NCI-H510A (cell line): ENCODE results near the gene CFAP74.

Source experiments
- DNase-seq: peaks from one replicate; lab custom pipeline; 2025; lab: John Stamatoyannopoulos, UW

The CFAP74 gene, protein sequence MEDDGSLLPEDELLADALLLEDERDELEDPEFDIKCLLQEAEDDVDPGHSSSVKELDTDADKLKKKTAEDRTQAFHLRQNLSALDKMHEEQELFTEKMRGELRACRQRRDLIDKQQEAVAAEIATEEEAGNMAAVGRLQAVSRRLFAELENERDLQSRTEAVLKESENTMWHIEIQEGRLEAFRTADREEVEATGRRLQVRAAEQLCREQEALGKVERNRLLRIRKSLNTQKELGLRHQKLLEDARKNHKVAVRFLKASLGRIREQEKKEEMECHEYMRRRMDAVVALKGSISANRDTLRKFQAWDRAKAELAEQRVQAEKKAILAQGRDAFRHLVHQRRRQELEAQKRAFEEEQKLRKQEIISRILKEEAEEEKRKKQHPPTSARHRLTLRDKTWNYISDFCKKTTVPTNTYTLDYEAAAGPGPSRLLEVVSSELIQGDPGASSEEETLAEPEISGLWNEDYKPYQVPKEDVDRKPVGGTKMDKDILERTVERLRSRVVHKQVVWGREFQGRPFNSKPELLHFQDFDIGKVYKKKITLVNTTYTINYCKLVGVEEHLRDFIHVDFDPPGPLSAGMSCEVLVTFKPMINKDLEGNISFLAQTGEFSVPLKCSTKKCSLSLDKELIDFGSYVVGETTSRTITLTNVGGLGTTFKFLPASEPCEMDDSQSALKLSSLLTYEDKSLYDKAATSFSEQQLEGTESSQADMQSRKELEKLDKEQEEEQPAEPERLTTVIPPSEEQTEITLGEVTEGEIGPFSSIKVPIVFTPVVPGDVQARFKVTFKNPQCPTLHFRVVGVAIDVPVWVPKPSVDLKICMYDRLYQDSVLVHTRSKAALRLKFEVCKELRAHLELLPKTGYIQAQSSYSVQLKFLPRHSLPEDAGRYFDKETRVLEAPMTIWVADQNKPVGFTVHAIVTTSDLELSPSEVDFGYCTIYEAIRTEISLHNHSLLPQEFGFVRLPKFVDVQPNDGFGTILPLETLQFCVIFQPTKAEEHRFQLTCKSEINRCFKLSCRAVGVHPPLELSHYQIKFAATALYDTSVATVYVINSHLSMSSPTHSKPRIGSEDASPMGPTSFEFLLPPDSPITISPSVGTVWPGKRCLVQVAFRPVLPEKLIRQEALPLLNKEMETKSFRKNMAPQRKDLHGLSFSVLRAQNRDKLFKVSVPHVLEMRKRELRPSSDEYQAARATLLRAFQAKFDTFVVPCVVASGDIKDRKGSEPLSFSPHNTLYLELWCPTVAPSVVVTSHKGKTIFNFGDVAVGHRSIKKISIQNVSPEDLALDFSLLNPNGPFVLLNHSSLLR (N-terminal part only)

DNA sequence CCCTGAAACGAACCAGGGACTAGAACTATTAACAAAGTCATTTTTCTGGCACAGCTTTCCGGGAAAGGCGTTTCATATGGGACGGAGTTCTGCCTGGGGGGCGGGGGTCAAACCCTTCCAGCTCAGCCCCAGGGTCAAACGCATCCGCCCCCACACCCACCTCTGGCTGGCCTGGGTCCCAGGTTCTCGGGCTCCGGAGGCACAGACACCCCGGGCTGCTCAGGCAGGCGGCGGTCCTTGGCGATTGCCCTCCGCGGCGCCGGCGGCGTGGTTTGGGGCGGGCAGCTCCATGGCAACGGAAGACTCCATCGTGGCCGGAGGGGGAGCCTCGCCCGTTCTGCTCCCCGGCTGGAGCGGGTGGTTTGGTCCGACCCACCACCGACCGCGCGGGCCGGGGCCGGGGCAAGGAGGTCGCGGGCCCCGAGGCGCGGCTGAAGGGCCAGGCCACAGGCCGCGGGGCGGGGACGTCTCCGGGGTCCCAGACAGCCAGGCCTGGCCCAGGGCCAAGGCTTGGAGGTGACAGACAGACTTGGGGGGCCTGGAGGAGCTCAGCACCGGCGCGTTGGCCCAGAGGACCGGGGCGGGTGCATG, at the start of gene CFAP74:
CFAP74 (minus strand) TSS at position 246 of the 591 bp plus-strand sequence. CDS start 12,830 bp downstream, outside the sequence.
- DNase-seq, result peak; percentile 38

DNA sequence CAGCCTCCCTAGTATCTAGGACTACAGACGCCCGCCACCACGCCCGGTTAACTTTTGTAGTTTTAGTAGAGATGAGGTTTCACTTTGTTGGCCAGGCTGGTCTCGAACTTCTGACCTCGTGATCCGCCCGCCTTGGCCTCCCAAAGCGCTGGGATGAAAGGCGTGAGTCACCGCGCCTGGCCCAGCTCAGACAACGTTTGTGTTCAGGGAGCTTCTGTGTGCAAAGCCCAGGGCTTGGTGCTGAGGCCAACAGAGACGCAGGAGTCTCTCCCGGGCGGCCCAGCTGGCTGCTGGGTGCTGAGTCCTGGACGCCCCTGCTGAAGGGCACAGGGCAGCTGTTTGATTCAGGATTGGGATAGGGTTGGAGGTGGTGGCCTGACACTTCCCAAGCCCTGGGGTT, 49.6 kb upstream of the CFAP74 start:
- no peak for DNase-seq

DNA sequence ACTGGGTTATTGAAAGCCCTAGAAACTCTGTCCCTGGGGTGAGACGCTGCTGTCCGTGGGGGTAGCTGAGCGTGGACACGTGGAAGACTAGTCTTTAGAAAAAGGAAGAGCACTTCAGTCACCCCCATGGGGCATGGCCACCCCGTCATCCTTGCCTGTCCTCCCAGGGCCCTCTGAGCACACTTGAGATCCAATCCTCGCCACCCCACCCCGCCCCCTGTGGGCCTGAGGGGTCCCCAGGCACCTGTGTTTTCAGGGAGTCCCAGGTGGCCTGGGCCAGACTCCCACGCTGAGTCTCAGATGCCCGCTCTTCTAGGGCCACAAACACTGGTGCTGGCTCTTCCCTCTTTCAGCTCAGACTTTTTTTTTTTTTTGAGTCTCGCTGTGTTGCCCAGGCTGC, 49.2 kb upstream of the CFAP74 start:
- DNase-seq, result no peak

DNA sequence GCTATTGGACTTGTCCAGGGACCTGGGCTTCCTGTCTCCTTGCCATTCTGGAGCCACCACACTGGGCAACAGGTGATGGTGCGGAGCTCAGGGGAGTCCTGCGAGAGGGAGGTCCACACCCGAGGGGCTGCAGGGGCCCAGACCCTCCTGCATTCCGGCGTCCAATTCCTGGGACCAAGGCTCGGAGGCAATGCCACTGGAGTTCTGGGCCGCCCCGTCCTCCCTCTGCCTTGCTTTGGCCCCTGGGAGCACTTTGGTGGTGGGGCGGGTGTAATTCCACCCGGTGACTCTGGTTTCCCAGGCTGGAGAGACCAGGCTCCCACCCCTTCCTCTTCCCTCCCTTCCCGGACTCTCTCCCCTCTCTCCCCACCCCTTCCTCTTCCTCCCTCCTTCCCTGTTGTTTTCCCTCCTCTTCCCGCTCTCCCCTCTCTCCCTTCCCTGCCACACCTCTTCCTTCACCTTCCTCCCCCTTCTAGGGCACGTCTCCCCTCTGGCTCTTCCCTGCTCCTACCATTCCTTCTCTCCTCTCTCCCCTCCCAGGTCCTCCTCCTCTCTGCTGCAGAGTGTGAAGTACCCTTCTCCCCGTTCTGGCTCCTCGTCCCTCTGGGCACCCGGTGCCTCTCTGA, 48.6 kb upstream of the CFAP74 start:
- DNase-seq, result no peak

DNA sequence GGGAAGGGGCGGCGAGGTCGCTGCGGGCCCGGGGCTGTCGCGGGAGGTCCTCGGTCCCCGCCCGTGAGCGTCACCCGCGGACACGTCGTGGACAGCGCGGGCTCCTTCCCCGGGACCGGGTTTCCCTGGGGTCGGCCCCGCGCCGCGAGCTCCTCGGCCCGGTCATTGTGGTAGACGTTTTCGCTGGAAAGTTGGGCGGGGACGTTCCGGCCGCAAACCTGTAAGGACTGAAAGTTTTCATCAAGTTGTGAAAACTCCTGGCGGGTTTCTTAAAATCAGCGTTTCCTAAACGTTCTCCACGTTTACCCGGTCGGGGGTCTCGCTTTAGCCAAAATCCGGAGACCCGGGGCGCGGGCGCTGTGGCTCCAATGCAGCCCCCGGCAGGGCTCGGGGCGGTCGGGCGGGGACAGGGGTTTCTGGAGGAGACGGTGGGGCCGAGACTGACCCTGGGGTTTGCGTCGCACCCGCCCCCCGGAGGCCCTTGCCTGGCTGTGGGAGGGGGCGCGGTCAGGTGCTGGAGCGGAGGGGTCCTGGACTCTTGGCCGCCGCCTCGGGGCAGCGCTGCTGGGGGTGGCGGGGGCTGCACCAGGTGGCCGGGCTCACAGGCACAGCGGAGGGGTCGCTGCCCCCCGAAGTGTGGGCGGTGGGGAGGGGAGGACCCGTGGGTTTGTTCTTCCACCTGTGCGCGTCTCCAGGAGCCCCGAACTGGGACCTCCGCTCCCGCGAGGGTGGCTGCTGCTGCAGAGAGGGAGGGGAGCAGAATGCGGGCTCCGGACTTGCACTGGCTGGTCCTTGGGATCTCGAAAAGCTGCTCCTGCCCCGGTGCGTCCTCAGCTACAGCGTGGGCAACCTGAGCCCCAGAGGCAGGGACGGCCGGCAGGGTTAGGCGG, 47.5 kb upstream of the CFAP74 start:
- no peak for DNase-seq

DNA sequence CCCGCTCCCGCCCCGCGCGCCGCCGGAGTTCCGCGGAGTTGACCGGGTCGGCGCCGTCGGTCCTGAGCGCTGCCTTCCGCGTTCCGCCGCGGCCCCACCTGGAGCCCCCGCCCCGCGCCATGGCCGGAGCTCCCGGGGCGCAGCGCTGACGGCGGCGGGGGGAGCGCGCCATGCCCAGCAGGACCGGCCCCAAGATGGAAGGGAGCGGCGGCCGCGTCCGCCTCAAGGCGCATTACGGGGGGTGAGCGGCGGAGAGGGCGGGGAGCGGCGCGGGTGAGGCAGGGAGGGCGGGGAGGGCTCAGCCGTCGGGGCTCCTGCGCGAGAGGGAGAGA, 46.8 kb upstream of the CFAP74 start:
- DNase-seq, result peak; percentile 67

DNA sequence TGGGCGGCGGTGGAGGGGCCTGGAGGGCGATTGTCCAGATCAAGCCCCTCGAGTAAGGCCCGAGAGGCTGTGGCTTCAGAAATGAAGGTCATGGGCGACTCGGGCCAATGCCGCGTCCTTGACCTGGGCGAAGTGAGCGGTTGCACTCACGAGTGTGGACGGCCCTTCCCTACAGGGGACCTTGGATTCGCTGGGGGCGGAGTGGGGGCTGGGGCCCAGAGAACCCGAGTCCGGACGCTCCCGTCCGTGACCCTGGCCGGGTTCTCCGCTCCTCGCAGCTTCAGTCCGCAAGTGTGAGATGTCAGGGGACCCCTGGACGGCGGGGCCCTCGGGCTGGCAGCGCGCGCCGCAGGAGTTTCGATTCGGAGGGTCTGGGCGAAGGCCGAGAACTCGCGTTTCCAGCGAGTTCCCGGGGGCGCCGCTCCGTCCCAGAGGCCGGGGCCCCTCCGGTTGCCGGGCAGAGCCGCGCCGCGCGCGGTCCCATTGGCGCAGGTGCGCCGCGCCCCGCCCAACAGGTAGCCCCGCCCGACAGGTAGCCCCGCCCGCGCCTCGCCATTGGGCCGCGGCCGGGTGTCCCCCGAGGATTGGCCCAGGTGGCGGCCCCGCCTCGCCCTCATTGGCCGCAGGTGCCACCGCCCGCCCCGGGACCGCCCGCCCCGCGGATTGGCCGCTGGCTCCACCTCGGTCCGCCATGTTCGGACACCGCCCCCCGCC, 46.3 kb upstream of the CFAP74 start, which contains the start of gene PRKCZ:
PRKCZ (plus strand) TSS at position 694 of the 714 bp plus-strand sequence. CDS start 220 bp downstream, outside the sequence.
- DNase-seq, result peak; percentile 97

DNA sequence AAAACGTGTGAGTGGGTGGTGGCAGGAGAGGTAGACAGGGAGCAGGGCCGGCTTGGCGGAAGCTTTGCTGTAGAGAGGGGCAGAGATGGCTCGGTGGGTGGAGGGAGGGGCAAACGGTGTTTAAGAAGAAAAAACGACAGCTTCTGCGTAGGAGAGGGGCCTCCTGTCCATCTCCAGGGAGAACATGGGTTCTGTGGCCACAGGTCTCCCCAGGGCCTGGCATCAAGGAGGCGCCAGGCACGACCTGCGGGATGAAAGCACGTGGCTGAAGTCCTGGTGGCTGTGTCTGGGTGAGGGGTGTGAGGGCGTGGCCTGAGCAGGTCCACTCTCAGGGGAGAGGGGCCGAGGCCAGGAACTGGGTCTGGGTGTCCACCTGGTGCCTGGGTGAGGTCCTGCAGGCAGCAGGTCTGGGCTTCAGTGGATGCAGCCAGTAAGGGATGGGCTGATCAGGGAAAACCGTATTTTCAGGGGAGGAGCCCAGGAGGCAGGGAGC, 45.7 kb upstream of the CFAP74 start:
- DNase-seq, result peak; percentile 83

DNA sequence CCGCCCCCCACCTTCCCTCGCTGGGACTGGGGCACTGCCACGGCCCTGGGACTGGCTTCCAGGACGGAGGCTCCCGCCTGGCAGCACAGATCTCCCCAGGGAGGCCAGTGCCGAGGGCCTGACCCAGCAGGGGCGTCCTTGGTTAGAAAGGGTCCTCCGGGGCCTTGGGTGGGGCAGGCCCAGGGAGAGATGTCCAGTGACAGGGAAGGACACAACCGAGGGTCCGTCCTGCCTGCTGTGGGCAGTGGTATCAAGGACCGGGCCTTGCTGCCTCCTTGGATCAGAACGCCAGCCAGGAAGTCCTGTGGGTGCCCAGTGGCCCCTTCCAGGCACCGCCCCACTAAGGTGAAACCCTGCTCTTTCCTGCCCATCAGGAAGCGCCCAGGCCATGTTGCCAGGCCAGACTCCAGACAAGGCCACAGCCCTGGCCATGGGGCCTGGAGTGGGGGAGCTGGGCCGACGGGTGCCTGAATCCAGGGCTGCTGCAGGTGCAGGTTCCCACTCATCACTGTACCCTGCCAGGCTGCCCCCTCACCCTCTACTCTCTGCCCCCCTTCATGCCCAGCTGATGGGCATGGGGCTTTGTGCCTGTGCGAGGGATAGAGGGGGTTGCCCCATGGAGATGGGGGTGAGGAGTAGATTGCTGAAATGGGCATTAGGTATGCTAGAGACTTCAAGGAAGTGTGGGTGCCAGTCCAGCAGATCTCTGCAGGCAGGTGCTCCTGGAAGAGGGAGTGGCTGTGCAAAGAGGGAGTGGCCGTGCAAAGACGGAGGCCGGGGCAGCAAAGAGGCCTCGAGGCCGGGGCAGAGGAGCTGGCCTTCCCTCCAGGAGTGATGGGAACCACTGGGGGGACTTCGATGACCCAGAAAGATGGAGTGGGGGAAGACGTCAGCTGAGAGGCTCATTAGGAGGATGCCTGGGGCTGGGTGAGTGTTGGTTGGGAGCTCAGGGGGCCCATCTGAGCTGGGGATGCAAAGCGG, 44.5 kb upstream of the CFAP74 start:
- DNase-seq, result no peak

DNA sequence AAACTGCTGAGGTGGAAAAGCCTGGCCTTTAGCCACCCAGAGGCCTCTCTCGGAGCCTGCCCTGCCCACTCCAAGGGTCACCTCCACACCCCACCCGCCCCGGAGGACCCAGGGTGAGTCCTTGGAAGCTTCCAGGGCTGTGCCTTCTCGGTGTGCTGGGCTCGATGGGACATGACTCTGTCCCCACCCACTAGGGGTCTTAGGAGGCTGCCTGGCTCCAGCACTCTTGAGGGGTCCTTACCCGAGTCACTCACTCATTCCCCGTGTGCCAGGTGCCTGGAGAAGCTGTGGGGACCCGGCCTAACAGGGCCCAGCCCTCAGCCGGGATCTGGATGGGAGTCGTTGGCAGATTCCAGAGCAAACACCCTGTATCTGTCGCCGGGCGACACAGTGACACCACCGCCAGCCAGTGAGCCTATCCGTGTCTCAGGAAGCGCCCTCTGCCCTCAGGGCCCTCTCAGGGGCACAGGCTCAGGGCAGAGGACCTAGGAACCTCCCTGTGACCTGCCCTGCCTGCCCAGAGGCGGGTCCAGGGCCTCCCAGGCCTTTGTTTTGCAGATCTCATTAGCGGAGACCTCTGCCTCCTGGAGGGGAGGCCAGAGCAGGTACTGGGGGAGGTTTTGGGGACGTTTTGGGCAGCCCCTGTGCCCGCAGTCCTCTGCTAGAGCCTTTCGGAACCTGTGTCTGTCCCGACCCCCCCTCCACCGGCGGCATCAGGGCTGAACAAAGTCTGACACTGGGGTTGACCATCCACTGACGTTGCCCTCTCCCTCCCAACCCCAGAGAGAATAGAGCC, 43.6 kb upstream of the CFAP74 start:
- DNase-seq, result no peak

DNA sequence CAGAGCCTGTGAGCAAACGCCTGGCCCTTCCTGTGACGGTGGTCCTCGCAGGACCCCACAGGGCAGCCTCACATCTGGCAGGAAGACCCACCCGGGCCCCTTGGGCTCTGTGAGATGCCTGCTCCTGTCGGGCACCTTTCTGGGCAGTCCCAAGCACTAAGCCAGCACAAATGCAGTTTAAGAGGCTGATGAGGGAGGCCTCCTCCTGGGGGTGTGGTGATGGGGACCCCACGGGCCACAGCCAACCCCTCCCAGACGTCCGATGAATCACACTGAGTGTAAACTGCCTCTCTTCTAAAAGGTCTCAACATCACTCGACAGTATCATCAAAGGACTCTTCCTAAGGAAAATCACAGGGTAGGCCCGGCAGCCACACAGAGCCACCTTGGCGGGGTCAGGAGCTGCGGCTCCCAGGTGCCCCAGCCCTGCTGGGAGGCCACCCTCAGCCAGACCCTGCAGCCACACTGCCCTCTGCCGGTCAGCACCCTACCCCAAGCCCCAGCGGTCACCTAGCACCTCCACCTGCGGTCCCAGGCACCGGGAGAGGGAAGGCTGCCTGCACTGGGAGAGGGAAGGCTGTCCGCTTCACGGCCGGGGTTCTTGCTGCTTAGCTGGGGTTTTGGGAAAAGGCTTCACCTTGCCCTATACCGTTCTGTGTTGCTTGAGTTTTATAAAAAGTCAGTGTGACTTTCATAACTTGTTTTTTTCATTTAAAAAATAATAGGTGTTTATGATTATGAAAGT, 42.8 kb upstream of the CFAP74 start:
- DNase-seq, result peak; percentile 74

DNA sequence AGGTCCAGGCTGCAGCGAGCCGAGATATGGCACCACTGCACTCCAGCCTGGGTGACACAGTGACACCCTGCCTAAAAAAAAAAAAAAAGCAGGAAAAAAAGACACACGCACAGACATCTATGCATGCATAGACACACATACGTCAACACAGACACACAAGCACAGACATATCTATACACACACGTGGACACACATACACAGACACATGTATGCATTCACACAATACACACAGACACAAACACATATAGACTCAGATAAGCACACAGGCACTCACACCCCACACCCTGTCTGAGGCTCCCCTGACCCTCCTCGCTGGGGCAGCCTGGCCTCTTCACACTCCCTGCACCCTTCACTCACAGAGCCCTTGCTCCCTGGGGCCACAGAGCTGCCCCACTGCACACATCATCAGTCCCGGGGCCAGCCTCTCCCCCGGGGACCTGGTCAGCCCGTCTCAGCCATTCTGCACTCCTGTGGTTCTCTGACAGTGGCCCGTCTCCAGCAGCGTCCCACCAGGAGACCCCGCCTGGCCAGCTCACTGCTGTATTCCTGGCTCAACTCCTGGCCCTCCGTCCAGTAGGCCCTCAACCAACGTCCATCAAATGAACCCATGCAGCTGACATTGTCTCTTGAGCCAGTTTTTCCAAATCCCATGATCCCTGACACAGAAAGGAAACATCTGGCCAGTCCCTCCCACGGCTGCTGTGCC, 42.0 kb upstream of the CFAP74 start:
- DNase-seq, result no peak

DNA sequence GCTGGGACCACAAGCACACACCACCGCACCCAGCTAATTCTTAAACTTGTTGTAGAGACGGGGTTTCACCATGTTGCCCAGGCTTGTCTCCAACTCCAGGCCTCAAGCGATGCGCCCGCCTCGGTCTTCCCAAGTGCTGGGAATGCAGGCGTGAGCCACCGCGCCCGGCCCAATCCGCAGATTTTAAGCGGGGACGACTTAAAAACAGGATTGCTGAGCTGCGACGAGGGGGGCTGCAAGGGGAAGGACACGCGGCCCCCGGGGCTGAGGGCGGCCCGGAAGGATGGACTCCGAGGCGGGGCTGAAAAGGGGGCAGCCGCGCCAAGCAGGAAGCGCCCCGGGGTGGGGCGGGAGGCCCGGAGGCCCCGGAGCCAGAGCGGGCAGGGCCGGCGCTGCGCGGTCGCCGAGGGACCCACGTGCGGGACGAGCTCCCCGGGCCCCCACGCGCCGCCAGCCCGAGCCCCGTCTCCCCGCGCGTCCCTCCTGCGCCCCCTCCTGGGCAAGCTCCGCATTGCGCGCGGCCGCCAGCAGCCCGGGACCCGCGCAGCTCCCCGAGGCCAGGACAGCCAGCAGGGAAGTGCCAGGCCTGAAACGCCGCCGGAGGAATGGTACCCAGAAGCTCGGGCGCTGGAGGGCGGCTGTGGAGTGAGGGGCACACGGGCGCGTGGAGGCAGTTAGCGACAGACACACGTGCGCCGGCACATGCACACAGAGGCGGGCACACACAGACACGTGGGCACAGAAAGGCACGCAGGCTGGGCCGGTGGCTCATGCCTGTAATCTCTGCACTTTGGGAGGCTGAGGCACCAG, 41.1 kb upstream of the CFAP74 start:
- DNase-seq, result no peak

DNA sequence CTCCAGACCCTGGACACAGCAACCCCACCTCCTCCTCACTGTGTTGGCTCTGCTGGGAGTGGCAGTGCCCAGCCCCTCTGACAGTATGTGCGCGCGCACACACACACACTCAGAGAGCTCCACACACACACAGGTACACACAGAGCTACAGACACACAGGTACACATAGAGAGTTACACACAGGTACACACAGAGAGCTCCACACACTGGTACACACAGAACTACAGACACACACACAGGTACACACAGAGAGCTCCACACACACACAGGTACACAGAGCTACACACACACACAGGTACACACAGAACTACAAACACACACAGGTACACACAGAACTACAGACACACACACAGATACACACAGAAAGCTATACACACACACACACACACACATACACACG, 40.3 kb upstream of the CFAP74 start:
- no peak for DNase-seq
